Measurements from ENCODE around the gene CCND1.
A peak's percentile ranks its signal among the peaks of the same experiment; 100 is the strongest.
"Not testable (repeated sequence)": the region's sequence is repeated elsewhere in the genome, so short reads cannot be mapped to it uniquely, and the experiment has no call there.

The CCND1 gene

DNA sequence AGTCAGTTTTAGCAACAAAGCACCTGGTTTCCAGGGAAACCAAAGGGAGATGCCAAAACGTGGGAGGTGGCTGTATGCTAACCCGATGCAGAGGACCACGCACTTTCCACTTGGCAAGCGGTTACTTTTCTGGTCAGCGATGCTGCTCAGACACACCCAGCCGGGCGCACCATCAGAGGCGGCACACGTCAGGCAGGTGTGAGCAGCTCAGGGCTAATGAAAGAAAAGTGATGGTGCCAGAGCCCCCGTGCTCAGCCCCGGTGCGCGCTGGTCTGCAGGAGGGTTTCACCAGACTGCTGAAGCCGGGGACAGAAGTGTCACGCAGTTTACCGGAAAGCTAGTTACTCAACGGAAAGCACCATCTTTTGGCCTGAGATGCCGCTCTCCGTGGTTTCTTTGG lies 28.5 kb downstream of the CCND1 start:
- no peak for DNase-seq

DNA sequence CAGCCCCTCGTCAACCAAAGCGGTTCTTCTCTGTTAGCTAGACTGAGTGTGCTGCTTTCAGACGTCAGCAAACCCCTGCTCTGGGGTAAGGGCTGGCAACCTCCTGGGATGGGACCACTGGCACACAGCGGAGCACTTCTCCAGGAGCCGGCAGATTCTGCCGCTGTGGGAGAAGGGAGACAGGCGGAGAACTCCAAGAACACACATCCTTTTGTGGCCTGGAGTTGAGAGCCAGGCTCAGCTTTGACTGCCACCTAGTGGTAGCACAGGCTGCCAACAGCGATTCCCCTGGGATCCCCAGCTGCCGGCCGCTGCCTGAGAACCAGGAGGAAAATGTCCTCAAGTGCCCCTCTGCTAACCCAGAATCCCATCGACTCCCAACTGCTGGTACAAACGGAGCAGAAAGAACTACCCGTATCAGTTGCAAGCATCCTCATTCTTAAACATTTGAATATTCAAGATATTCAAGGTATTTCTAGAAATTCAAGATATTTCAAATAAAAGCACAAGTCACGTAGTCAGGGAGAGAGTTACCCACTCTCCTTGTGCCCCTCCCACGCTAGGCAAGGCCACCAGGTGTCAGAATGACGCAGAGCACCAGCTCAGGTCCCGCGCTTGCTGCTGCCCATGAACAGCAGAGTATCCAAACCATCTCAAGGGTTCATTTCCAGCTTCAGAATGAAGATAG lies 29.3 kb downstream of the CCND1 start:
- DNase-seq: peak; percentile 49

DNA sequence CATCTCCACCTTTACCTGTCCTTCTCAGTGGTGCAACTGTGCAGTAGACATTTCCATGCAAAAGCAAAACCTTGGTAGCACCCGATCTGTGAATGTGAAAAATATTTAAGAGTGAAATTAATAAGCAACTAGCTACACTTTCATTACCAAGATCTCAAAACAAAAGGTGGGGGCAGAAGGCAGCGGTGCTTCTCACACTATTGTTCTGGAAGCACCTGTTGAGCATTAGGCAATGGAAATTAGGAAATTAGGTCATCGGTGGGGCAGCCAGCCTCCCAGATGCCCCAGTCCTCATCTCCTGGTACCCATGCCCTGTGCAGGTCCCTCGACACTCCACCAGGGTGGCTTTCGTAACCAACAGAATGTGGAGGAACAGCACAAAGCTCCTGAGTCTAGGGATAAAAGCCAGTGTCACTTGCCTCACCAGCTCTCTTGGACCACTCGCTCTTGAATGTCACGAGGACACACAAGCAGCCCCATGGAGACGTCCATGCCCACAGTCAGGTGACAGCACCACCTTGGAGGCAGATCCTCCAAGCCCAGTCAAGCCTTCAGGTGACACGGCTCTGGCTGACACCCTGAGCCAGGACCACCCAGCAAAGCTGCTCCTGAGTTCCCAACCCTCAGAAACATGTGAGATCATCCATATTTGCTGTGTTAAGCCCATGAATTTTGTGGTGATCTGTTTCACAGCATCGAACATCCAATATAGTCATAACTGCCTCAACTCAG lies 30.9 kb downstream of the CCND1 start:
- DNase-seq: no peak

GRCh38 chr11:69674267-69674885 lies 33.4 kb downstream of the CCND1 start:
- DNase-seq: no peak

GRCh38 chr11:69674886-69675714 lies 34.1 kb downstream of the CCND1 start, which contains the start of gene LTO1:
LTO1 (minus strand) TSS chr11:69675353; CDS start chr11:69675239, 114 bp downstream.
- DNase-seq: peak; percentile 95

GRCh38 chr11:69677749-69678148 lies 36.8 kb downstream of the CCND1 start:
- no peak for DNase-seq

GRCh38 chr11:69680688-69681087 lies 39.7 kb downstream of the CCND1 start:
- no peak for DNase-seq

- DNase-seq: no peak
Measured at GRCh38 chr11:69682221-69682620, 41.3 kb downstream of the CCND1 start.

GRCh38 chr11:69682681-69683326 lies 41.8 kb downstream of the CCND1 start:
- DNase-seq: no peak

- no peak for DNase-seq
Measured at GRCh38 chr11:69683764-69684333, 42.9 kb downstream of the CCND1 start.

DNA sequence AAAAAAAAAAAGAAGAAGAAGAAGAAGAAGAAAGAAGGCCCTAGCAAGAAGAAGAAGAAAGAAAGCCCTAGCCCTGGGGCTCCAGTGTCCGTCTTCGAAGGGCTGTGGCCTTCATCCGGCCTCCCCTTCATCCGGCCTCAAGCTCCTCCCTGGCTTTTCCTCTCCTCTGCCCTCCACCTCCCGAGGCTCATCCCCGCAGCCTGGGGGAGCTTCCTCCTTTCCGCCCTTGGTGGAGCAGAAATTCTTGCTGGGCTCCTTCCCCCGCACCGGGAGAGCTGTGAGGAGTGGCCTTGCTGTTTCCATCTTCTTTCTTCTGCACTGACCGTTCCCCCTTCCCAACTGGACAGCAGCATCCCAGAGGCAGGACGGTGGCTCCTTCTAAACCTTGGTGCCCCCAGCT lies 43.7 kb downstream of the CCND1 start:
- no peak for DNase-seq

DNA sequence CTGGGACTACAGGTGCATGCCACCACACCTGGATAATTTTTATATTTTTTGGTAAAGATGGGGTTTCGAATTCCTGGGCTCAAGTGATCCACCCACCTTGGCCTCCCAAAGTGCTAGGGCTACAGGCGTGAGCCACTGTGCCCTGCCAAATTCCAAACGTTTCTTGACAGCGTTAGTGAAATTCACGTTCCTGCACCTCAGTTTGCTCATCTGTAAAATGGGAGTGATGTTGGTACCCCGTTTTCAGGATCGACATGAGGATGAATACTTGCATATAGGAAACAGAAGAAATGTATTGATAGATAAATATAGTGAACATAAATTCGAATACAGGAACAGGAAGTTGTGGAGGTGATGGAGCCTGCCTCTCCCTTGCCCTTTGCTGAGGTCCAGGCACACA lies 44.4 kb downstream of the CCND1 start:
- no peak for DNase-seq

GRCh38 chr11:69686452-69686851 lies 45.5 kb downstream of the CCND1 start:
- DNase-seq: no peak

- no peak for DNase-seq
Measured at GRCh38 chr11:69686856-69687255, 45.9 kb downstream of the CCND1 start.

- not testable (repeated sequence) for DNase-seq
Measured at GRCh38 chr11:69687969-69688771, 47.2 kb downstream of the CCND1 start.

GRCh38 chr11:69689484-69690319 lies 48.7 kb downstream of the CCND1 start:
- DNase-seq: no peak

DNA sequence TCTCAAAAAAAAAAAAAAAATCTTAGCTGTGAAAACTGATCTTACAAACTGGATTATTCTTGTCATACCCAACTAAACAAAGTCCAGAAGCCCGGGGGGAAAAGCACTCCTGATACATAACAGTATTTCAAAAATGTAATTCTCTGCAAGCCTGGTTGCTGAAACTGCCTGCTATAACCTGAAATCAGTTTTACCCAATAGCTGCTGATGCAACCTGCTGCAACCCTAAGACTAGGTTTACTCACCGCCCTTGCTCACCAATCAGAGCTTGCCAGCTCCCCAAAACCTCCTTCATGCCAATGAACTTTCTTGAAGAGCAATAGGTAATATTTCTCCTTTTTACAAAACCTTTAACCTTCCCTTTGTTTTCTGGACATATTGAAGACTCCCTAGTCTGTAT lies 50.5 kb downstream of the CCND1 start:
- DNase-seq: no peak

GRCh38 chr11:69692422-69692821 lies 51.5 kb downstream of the CCND1 start:
- DNase-seq: no peak

DNA sequence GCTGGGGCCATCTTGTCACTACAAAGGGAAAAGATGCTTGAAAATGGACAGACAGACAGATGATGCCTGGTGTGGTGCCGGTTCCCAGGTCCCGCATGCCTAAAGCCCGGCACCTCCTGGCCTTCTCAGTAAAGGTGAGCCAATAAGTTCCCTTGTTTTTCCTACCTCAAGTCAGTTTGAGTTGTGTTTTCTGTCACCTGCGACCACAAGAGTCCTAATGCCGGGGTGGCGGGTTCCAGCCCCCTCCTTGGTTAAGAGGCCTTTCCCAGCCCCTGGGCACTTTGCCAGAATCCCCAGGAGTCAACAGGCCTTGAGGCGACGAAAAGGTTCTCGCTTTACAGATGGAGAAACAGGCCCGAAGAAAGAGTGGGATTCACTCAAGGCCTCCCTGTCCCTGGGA lies 53.8 kb downstream of the CCND1 start:
- no peak for DNase-seq

DNA sequence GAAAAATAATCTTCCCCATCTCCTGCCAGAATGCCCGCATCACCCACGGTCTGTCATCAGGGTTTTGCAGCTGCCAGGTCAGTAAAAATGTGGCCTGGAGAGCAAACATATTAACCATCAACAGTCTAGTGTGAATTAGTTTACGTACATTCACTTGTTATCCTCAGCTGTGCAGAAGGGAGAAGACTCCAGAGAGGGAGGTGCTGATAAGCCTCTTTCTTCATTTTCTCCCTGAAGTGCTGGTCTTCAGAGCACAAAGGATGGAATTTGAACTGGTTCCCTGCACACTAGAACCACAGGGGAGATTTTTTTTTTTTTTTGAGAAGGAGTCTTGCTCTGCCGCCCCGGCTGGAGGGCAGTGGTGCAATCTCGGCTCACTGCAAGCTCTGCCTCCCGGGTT lies 54.6 kb downstream of the CCND1 start:
- no peak for DNase-seq
